Jurkat, Clone E6-1 (cell line): Measurements from ENCODE around the gene PPP1CA.

Experiments used
- DNase-seq: peaks from one replicate; pipeline ENCODE4 v3.0.0-alpha.2; 2011; ENCODE audit warnings: low read depth, low spot score
- H3K4me3 ChIP-seq: 2 replicates; pipeline ENCODE4 v1.5.1; 2011; ENCODE audit warnings: mild to moderate bottlenecking, low read length, control low read depth, moderate library complexity

Gene PPP1CA

DNA sequence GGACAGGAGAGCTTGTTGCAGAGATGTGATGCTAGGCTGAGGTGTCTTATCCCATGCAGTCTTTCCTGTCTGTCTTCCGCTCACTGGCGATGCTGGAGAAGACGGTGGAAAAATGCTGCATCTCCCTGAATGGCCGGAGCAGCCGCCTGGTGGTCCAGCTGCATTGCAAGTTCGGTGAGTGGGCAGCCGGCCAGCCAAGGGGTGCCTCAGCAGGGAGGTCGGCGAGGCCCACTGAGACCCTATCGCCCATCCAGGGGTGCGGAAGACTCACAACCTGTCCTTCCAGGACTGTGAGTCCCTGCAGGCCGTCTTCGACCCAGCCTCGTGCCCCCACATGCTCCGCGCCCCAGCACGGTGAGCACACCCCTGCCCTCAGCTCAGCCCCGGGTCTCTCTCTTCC lies 8.2 kb downstream of the PPP1CA start:
- H3K4me3 ChIP-seq, result no peak overlapping the region
- no peak for DNase-seq

- H3K4me3 ChIP-seq, result peak overlapping the region; percentile 89
- no peak for DNase-seq
Measured at GRCh38 chr11:67392183-67392715, 9.4 kb downstream of the PPP1CA start.

DNA sequence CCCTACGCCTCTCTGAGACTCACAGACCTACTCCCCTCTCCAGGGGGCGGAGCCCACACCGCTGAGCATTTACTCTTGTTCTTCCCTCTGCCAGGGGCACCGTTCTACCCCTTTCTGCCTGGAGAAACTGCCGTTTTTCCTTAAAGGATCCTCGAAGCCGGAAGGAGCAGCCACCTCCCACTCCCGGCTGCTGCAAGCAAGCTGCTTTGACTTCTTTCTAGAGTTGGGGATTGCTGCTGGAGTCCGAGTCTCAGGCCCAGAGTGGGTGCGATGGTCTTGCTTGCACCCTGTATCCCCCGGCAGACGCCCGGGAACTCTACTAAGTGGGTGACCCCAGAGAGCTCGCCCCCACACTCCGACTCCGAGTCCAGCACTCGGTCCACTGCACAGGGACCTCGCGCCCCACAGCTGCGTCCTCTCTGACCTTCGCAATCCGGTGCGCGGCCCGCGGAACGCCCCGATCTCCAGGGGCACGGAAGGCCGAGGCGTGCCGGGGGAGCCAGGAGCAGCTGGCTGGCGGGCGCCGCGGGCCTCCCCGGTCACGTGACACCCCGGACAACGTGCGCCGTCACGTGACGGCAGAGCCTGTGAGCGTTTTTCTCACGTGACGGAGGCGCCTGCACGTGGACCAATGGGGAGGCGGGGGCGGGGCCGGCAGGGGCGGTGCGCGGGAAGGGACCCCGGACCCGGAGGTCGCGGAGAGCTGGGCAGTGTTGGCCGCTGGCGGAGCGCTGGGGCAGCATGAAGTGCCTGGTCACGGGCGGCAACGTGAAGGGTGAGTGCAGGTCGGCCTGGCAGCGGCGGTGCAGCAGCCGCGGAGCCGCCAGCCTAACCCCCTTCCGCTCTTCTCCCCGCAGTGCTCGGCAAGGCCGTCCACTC lies 10.1 kb downstream of the PPP1CA start, which contains the start of gene RAD9A:
Gene RAD9A (plus strand): TSS at position 683 of the 879 bp plus-strand sequence. CDS start 59 bp downstream, at position 742.
- peak; percentile 89 for DNase-seq
- peak within 1 kb of the TSS; percentile 89 for H3K4me3 ChIP-seq

- DNase-seq, result no peak
- peak overlapping the region; percentile 89 for H3K4me3 ChIP-seq
Measured at GRCh38 chr11:67390947-67391303, 10.7 kb downstream of the PPP1CA start.

DNA sequence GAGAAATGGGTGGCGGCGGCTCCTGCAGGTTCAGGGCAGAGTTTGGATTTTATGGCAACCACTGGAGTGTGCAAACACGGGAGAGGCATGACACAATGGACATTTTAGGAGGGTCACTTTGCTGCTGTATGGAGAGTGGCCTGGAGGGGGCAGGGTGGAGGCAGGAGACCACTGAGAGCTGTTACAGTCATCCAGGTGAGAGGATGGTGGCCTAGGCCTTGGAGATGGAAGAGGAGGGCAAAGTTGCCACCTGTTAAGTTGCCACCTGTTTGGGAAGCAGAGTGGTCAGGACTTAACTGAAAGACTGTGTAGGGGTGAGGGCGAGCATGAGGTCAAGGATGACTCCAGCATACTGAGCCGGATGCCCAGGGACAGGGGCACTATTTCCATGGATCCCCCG lies 12.2 kb downstream of the PPP1CA start:
- no peak for DNase-seq

DNA sequence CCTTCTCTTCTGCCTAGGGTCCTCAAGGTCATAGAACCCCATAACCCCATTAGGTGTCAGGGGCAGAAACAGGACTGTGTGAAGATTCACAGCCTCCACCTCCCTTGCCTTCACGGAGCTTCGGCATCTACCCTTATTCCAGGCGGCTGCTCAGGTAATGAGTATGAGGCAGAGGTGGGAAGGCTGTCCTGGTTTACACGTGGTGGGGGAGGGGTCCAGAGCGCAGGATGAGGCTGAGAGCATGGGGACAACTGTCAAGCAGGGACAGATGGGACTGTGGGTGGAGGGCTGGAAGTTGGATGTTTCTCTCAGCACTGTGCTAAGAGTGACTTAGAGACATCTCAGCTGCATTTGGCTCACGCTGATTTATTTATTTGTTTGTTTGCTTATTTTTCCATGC lies 14.1 kb downstream of the PPP1CA start:
- DNase-seq, result no peak
- no peak overlapping the region for H3K4me3 ChIP-seq

More for the DNA sequence above, 12.2 kb downstream of the PPP1CA start:
- no peak overlapping the region for H3K4me3 ChIP-seq

- no peak for DNase-seq
- no peak overlapping the region for H3K4me3 ChIP-seq
Measured at GRCh38 chr11:67387069-67387468, 14.6 kb downstream of the PPP1CA start.

DNA sequence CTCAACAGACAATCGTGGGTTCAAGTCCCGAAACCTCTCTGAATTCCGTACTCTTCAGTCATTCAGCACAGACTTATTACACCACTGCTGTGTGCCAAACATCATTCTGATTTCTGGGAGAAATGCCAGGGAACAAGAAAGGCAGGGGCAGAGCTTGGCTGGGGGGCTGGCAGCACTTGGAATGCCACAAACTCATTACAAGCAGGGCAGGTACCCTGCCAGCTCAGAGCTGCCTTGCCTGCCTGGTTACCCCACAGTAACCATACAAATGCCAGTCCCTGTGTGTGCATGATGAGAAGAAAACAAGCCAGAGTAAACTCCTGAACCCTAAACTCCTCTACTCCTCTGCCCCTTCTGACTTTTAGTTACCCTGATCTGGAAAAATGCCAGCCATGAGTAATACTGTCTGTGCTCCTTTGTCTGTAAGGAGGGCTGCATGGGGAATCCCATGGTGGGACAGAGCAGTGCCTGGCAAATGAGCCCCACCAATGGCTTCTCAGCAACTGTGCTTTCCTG lies 16.7 kb downstream of the PPP1CA start:
- no peak for DNase-seq
- no peak overlapping the region for H3K4me3 ChIP-seq

DNA sequence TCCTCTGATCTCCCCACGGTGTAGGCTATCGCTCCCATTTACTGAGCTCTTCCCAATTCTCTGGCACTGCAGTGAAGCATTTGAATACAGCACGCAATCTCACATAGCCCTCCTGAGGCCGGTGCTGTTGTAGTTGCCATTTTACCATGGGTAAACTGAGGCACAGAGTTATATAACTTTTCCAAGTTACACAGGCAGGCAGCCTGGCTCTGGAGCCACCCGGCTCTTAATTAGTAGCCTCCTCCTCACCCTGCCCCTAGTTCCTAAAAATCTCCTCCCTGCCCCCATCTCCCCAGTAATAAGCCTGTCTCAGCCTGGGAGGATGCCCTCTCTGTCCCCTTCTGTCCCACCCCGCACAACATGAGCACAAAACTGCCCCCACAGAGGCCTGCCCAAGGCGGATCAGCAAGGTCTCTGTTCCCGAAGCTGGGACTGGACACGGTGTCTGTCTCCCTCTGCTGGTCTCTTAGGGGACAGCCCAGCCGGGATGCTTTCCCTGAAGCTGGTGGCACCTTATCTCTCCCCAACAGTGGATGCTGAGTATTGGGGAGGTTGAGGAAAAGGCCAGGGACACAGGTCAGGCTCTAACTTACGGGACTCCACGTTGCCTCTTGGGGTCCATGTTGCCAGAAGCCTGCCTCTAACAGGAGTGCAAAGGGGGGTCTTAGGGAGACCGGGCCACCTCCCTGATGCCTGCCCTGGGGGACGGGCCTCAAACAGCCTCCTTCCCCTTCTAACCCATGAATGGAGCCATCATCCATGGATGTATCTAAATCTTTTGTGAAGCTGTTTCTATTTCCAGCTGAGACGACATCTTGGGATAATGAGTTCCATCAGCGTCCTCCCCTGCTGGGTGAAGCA lies 19.2 kb downstream of the PPP1CA start:
- H3K4me3 ChIP-seq, result no peak overlapping the region
- peak; percentile 64 for DNase-seq

GRCh38 chr11:67381244-67381972 lies 20.2 kb downstream of the PPP1CA start:
- no peak overlapping the region for H3K4me3 ChIP-seq
- DNase-seq, result no peak

DNA sequence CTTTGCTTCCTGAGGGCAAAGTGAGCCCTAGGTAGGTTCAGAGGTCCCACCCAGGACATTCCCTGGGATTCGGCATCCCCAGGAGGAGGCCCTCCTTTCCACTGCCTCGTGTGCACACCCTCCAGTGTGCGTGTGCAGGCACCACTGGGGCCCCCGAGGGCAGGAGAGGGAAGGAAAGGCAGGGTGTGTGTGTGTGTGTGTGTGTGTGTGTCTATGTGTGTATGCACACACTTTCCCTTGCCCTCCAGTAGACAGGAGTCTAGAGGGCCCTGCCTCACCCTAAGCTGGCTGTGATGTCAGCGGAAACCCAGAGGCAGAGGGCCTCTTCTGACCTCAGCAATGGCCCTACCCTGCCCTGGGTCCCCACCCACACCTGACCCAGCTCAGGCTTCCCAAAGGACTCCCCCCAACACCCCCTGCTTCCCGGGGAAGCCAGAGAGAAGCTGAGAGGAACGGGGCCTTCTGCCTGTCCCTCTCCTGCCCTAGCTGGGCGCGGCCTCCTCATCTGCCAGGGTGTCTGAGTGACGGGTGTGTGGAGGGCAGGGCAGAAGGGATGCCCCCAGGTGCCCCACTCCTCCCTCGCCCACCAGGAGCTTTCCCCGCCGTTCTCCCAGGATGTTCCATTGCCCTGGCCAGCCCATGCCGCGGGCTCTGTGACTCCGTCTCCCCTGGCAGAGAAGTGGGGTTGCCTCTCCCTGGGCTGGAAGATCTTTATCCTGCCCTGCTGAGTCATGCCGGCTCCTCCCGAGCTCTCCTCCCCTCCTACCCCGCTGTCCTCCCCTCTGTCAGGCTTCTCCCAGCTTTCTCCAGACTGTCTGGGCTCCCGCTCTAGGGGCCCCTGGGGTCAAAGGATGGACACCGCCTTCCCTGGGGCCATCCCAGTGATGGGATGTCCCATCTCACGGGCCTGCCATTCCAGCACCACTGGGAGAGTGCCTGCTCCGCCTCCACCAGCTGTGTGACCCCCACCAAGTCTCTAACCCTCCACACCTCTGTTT lies 22.3 kb downstream of the PPP1CA start:
- no peak for DNase-seq

GRCh38 chr11:67378544-67378943 lies 23.1 kb downstream of the PPP1CA start:
- no peak overlapping the region for H3K4me3 ChIP-seq
- no peak for DNase-seq

More for the DNA sequence above, 22.3 kb downstream of the PPP1CA start:
- H3K4me3 ChIP-seq, result no peak overlapping the region

DNA sequence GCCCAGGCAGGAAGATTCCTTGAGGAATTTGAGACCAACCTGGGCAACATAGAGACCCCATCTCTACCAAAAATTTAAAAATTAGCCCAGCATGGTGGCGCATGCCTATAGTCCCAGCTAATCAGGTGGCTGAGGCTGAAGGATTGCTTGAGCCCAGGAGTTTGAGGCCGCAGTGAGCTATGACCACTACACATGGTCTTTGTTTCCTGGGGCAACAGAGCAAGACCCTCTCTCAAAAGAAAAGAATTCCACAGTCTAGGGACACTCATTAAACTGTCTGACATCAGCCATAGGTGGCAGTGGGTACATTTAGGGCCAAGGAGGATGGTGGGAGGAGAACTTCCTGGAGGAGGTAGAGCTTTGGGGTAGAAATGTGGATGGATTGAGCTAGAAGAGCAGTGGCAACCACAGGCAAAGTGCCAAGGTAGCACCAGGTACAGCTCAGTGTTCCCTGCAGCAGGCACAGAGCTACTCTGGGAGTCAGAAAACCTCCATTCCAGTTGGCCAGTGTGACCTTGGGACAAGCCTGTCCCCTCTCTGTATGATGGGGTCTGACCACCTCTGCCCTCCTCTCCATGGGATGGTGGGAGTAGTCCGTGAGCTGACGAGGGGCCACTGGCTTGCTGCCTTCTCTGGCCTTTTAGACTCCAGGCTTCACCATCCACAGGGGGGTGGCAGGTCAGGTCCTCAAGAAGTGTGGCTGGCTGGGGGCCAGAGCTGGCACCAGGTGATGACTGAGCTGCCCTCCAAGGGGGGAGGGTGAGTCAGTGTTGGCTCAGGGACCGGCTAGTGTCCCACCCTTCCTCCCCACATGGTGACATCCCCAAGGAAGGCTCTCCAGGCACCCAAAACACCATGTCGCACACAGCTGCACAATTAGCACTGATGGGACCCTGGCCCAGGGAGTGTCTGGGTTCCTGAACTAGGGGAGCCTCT lies 24.5 kb downstream of the PPP1CA start:
- DNase-seq, result no peak
- no peak overlapping the region for H3K4me3 ChIP-seq

DNA sequence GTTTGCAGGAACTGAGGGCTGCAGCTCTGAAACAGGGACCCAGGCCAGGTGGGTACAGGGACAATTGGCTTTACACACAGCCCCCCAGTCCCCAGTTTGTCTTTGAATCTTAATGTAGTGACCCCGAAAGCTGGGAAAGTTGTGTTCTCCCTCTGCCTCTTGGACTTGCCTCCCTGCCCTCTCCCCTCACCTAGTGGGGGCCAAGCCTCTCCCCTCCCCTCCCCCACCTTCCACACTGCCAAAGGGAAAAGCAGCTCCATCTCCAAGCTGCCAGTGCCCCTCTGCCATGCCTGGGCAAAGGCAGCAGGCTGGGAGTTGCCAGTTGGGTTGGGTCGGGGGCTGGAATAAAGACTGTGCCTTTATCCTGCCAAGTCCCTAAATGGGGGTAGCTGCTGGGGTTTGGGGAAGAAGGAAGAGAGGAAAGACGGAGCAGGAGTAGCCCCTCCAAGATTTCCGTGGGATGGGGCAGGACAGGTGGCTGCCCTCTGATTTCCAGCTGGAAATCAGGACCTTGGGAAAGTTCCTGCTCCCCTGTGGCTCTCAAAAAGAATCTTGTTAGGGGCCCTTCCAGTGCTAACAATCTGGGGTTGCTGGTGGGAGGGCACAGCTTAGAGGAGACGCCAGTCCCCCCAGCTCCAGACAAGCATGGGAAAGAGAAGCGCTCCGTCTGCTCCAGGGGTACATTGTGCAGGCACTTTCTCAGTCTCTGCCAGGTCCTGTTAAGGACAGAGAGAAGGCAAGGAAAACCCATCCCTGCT lies 25.4 kb downstream of the PPP1CA start:
- H3K4me3 ChIP-seq, result no peak overlapping the region
- DNase-seq, result no peak

DNA sequence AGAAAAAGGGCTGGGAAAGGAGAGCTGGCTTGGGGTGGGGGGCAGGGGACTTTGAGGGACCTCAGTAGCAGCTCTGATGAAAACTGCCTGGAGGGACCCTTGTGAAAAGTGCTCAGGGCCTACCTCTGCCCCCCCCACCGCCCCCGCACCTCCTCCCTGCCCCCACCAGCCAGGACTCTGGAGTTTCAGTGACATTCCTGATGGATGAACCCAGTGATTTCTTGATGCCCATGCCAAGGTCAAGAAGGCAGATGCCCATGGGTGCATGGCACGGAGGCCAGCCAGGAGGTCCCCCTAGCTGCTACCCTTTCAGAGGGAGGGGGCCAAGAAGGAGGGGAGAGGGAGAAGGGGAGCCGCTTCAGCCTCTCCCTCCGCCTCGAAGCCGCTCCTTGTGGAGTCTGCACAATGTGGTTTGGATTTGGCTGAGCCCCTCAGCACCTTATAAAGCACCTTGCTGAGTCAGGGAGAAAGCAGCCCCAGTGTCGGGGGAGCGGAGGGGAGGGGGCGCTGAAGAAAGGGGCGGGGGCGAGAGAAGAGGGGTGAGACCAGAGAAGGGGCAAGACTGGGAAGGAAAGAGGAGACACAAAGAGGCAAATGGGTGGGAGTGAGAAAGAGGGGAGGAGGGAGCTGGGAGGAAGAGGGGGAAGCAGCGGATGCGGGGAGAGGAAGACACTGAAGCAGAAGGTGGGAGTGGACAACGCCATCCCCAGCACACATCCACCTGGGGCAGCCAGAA lies 26.2 kb downstream of the PPP1CA start:
- no peak for DNase-seq

More for the DNA sequence above, 26.2 kb downstream of the PPP1CA start:
- H3K4me3 ChIP-seq, result no peak overlapping the region
